HG03280 (cell line): ENCODE measurements around the gene ADAMTS2.
"Not testable (repeated sequence)": the region's sequence is repeated elsewhere in the genome, so short reads cannot be mapped to it uniquely, and the experiment has no call there.

ENCODE experiments used
- ATAC-seq: cut with Tn5 transposase; IDR thresholded peaks from one replicate; pipeline ENCODE4 v1.9.1; 2021; ENCODE audit warnings: mild to moderate bottlenecking, moderate library complexity; ENCODE audit not compliant: unreplicated experiment

ADAMTS2 gene

DNA sequence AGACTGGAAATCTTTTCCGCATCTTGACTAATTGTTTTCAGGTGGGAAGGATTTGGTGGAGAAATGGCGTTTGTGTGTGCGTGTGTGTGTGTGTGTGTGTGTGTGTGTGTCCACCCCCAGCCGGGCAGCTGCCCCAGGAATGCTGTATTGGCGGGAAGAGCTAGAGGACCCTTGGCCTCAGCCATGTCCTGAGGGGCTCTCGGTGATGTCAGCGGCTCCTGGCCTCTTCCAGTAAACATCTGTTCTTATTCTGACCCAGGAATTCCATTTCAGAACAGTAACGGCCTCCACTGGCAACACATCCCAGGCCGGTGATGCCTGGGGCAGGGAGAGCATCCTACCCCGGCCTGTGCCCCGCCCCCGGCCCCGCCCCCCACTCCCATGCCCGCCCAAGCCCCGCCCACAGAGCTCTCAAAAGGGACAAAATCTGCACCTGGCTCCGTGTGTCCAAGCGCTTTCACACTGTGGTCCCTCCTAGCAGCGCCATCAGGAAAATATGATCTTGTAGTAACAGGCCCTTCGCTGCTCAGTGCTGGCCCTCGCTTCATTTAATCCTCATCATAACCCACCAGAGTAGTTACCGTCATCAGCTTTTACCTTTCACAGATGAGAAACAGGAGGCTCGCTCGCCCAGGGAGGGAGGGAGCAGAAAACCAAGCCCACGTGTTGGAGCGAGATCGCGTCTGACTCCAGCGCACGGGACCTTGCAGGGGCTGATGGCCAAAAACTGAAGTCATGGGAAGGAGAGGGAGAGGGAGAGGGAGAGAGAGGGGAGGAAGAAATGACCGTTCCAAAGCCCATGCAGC lies 18.9 kb downstream of the ADAMTS2 start:
- no peak for ATAC-seq

DNA sequence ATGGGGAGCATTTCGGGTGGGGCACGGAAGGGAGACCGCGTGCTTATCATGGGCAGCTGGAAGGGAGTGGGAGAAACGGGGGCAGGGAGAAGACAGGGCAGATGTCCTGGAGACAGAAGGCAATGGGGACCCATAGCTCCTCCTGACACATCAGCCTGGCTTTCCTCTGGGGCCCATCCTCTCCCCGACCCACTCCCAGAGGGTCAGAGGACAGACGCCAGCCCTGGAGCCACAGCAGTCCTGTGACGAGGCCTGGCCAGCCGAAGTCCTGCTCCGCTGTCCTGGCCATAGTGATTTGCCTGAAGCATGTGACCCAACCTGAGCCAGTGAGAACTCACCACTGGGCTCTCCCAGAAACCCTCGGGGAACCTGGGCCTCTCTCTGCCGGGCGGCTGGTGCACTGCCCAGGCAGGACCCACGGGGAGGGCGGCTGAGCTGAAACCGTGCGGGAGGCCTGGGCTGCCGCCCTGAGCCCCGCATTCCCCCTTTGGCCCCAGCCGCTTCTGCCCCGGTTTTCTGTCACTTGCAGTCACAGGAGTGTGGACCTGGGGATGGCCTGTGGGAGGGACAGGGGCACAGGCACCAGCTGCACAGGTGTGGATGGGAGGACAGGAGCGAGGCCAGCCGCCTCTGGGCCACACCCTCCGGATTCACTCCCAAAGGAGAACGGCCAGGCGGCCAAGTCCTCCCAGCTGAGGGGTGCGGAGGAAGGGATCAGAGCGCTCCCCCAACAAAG lies 19.8 kb downstream of the ADAMTS2 start:
- ATAC-seq = no peak

DNA sequence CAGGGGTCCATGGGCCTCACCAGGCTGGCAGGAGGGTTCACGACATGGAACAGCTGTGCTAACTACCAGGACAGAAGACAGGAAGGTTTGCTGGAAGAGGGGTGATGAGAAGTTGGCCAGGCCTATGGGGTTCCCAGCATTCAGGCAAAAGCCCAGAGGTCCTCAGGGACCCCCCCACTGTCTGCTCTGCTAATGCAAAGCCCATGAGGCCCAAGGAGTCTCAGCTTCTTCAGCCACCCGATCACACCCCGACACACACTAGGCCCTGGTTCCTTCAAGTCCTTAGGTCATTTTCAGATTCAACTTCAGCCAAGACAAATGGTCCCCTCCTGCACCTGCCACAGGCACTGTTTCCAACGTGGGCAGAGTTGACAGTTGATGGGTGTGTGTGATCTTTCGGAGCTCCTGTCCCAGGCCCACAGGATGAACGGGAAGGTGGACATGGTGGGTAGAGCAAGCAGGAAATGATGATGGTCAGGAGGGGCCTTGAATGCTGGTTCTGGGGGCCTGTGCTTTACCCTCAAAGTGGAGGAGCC lies 20.4 kb downstream of the ADAMTS2 start:
- no peak for ATAC-seq

DNA sequence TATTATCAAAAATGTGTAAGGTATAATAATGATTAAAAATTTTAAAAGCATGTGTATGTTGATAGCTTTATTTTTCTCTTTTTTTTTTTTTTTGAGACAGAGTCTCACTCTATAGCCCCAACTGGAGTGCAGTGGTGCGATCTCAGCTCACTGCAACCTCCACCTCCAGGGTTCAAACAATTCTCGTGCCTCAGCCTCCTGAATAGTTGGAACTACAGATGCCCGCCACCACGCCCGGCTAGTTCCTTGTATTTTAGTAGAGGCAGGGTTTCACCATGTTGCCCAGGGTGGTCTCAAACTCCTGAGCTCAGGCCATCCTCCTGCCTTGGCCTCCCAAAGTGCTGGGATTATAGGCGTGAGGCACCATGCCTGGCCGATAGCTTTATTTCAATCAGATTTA lies 20.9 kb downstream of the ADAMTS2 start:
- ATAC-seq = not testable (repeated sequence)

DNA sequence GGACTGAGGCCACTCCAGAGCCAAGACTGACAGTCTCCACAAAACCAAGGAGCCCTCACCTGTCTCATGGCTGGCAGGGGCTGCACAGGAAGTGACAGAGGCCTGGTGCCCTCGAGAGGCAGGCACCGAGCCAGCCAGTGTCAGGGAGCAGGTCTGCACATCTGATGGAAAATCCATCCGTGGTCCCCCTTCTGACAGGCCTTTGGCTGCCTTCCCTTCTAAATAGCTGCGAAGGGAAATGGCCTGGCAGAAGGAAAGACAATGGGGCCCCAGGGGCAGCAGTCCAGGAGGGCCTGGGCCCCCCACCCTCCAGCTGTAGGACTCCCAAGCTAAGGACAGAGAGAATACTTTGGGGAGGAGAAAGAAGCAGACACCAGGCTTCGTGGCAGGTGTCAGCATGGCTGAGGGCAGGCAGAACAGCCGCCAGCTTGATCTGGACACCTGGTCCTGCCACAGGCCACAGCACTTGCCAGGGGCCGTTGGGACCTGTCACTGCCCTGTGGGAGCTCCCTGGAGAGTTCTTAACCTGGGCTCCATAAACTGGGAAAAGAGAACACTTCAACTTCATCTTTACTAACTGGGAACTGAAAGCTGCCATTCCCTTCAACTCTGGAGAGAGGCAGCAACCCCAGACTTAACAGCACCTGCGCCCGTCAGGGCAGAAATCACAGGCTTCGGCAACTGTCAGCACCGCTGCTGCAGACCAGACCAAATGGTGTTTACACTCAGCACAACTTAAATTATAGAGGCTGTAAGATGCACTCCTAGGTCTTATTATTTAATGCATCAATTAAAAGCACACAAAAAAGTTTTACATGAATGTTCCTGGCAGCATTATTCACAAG lies 22.0 kb downstream of the ADAMTS2 start:
- ATAC-seq = no peak

DNA sequence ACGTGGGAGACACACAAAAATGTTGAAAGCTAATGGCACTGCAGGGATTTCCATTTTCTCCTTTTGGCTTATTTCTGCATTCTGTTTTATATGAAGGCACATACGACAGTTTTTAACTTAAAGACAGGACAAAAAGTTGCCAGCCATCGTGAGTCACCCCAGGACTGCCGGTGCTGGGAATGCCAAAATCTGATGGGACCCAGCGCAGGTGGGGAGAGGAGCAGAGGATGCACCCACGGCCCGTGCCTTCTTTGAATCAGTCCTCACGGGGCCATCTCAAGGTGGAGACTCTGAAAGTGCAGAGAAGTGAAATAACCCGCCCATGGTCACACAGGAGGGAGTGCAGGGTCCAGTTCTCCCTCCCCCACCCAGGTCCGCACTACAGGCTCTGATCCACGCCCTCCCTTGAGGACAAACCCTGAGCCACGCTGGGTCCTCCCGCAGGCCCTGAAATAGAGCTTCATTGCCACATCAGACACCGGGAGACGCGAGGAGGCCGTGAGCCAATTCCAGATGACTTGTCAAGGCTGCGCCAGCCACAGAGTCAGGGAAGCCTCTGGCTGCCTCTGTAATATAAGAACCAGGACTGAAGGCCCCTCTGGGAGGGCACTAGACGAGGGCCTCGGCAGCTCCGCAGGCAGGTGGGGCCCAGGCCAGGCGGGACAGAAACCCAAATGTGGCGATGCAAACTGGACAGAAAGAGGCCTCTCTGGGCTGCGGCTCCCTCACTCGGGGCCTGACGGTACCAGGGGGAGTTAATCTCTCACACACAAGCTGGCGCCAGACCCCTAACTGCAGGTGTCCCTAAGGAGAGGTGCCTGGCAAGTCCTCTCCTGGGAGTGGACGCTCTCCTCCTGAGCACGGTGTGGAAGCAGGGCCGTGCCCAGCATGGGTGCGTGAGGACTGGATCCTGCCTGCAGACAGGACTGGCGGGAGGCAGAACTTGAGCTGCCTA lies 22.9 kb downstream of the ADAMTS2 start:
- no peak for ATAC-seq

DNA sequence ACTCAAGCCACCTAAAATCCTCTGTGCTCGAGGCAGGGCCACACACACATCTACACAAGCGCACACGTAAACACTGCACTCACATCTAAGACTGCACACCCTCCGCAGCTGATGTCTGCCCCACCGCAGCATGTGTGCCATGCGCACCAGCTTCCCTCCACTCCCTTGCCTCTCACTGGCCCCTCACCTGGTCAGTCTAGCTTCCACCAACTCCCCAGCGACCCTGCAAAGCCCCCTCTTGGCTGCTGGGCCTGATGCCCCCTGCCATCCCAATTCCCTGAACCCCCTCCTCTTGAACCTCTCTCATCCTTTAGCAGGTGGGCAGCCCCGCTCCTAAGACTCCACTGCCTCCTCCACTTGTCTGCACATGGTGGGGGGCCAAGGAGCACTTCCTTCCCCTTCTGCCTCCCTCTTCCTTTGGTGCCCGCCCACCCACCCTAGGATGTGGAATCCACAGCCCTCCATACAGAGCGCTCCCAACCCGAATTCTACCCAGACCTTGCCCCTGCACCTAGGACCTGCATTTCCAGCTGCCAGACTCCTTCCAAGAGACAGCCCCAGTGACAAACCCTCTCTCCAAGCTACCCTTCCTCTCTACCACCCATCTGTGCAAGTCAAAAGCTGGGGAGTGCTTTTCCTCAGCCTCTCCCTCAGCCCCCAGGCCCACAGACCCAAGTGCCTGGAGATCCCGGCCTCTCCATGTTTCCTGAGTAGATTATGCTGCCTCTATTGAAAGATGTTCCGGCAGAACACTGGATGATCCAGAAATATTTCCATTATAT lies 23.9 kb downstream of the ADAMTS2 start:
- no peak for ATAC-seq

DNA sequence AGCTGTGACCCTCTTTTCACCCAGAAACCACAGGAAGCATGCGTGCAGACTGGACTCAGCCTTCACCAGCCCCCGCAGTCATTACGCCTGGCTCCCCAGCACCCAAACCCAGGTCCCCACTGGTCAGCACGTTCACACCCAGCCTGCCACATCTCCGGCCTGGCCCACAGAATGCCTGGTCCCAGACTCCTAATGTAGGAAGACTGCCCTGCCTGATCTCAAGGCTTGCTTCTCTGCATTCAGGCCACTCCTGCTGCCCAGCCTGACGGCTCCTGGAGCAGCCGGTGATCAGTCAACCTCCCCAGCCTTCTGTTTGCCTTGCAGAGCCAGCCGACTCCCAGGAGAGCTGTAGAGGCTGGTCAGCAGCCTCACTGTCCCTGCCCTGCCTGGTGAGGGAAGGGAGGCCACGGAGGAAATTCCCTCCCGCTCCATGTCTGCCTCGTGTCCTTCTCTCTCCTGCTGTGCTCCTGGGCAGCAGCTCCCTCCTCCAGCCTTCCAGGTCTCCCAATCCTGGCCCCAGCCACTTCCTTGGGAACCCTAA lies 25.4 kb downstream of the ADAMTS2 start:
- ATAC-seq = no peak

DNA sequence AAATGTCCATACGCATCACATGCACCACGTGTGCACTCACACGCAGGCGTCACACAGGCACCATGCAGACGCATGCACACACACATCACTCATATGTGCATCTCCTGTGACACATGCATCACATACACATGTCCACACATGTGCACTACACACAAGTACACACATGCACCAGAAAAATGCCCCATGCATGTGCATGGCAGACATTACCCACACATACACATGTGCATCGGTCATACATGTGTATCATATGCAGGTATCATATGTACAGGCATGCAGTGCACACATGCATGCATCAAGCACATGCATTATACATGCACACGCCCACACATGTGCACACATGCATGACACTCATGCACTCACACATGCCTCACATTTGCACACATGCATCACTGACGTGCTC lies 26.1 kb downstream of the ADAMTS2 start:
- ATAC-seq = no peak

DNA sequence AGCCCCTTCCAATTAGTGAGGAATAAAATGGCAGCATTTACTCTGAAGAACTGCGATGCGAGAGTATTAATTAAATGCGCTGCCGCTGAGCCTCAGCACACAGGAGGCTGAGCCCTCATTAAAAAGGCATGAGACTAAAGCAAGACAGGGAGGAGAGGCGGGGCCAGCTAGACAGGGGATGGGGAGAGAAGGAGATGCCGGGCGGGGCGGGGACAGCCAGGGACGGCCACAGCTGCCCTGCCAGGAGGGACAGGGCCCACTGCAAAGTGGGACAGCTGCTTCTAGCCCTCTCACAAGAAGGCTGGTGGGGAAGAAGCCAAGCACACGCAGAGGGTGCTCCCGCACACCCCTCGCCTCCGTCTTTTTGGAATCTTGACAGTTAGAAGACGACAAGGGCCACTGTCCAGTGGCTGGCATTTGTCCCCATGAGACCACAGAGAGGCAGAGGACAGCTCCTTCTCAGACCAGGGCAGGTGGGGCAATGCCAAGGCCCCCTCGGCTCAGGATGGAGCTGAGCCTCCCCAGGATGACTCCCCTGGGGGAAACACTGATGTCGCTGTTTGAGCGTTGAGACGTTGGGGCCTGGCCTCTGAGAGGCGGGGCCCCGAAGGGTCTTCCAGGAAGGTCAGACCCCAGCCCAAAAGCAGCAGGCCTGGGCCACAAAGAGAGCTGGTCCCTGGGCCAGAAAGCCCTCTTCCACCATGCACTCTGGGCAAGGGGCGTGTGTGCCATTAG lies 26.9 kb downstream of the ADAMTS2 start:
- no peak for ATAC-seq

DNA sequence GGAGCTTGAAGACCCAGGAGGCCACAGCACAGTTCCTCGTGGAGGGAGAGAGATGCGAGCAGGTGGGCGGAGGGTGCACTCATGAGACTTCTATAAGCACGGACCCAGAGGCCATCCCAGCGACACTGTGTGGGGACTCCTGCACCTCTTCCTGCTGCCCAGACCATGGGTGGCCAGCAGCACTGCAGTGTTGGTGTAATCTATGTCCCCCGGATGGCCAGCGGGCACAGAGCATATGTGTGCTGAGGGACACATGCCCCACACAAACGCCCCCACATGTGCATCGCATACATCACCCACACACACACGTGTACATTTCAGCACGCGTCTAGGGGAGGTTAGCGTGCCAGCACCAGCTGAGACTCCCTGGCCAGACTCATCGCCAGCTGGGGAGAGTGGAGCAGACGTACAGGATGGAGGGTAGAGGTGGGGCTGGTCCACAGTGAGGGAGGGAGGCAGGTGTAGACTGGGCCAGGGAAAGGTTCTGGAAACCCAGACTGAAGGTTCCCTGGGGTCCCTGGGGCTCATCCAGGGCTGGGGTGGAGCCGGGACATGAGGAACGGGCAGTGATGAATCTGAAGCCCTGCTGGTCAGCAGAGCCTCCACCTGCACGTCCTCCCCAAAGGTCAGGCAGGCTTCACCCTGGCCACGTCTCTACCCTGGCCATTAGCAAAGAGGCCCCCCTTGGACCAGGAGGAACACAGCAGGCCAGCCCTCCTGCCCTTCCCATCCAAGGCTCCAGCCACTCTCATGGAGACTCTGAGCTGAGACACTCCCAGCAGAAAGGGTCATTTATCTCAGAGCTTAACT lies 27.6 kb downstream of the ADAMTS2 start:
- no peak for ATAC-seq

DNA sequence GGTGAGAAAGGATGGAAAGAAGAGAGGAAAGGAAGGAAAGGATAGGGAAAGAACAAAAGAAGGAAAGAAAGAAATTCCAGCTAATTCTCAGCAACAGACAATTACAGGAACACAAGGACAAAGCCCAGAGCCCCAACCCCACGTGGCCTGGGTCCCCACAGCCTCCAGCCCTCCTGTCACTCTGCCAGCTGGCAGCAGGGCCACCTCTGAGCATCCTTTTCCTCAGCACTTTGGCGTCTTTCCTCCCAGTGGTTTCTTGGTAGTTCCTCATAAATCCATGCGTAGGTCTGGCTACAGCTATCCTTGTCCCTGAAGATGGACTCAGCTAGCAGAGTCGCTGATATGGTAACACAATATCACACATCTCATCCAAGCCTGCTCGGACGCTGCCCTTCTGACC lies 28.3 kb downstream of the ADAMTS2 start:
- no peak for ATAC-seq

DNA sequence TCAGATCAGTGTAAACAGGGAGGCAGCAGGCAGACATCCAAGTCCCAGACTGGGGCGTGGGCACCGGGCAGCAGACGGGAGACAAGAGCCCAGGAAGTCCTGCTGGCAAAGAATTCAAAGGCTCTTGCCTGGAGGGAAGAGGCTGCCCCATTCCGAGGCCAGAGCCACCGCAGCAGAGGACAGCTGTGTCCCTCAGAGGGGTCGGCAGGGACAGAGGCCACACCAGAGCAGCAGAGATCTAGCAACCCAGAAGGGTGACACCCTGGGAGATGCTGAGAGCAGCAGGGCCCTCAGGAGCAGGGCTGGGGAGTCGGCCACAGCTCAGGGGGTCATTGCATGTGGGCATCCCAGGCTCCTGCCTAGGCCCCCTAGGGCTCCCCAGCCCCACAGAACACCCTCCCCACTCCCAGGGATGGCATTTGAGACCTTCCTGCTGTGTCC lies 29.1 kb downstream of the ADAMTS2 start:
- ATAC-seq = no peak

DNA sequence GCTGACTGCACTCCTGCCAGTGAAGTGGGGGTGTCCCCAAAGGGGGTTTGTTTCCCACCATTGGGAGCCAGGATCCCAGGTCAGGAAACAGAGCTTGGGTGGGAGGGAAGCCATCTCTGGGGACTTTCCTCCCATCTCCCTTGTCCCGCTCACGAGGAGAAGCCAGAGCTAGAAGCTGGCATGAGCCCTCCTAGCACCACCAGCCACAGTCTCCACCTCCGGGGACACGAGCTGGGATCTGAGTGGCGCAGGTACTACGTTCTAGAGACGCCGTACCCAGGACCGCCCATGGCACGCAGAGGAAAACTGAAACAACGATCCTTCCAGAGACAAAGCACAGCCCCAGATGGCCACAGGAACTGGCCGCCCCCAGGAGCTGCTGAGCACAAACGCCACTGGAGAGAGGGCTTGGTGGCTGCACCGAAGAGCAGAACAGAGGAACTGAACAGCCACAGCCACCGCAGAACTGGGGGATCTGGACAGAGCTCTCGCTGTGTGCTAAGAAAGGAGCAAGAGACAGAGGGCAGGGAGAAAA lies 29.8 kb downstream of the ADAMTS2 start:
- no peak for ATAC-seq

DNA sequence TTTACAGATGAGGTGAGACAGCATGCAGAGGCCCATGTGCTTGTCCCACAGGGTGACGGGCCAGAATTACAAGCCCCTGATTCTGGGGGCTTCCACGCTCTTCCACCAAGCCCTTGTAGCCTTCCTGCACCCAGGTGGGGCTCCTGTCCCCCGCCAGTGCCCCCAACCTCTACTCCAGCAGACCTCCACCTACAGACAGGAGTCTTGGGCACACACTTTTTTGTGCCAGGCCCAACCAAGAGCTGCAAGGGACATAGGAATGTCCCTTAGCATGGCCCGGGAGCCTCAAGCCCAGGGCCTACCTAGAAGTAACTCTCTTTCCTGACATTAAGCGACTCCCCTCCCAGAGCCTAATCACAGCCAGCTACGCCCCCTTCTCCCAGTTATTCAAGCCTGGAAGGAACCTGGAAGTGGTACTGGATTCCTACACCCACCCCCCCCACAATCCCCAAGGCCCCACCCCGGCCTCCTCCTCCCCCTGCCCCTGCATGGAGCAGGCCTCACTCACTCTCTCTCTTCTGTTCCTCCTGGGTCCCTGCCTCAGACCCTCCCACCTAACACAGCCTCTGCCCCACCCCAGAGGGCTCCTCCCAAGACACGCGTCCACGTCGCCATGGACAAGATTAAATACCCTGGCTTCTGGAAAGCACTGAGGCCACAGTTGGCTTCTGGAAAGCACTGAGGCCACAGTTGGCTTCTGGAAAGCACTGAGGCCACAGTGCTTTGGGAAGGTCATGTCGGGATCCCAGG lies 30.5 kb downstream of the ADAMTS2 start:
- ATAC-seq = no peak

DNA sequence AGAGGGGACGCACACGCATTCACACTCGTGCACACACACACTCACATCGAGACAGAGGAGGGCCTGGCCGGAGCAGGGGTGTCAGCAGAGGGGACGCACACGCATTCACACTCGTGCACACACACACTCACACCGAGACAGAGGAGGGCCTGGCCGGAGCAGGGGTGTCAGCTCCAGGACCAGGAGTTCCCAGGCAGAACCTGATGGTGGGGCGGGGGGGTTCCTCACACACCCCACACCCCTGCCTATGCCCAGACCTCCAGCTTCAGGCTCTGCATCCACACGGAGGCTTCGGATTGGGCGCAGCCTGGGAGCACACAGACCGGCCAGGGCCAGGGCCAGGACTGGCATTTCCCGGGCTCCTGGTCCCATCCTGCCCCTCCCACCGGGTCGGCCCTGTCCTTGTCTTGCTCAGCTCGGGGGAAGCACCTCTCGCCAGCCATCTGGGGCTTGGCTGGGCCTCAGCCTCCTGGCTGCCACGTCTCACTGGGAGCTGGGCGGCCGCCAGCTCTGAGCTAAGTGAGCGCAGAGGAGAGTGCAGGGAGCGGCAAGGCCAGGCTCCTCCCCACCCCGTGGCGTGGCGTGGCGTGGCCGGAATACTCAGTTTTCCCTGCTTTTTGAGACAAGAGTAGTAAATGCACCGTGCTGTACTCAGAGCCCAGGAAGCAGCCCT lies 31.3 kb downstream of the ADAMTS2 start:
- ATAC-seq = no peak
